K562 (cell line): ENCODE results near the gene TPX2. TPM values are rescaled to one million over a fixed set of nuclear protein-coding genes. Genes with fewer than 3 reads are reported as not detected.

ENCODE experiments used
- ATAC-seq: fragments of 200-7000 bp; cut with Tn5 transposase; 3 replicates; pipeline ENCODE4 v1.9.1; 2020; ENCODE audit warnings: moderate library complexity
- BruUV-seq: library from RNA; stranded (reverse); fragments of 400-500 nt; replicated peaks from 2 replicates; lab custom pipeline; 2021; lab: Mats Ljungman, UMichigan
- CTCF ChIA-PET: fragments of 300-600 bp; formaldehyde crosslinking; extraction: SDS; loops from one replicate; lab custom pipeline; 2021; ENCODE audit warnings: low intra/inter-chr PET ratio; lab: Yijun Ruan, JAX
- POLR2A ChIA-PET: fragments of 300-600, 350-650 bp; sonication (Branson Sonifier 250); formaldehyde crosslinking; extraction: SDS; loops from one replicate; lab custom pipeline; 2021; ENCODE audit warnings: antibody characterized with exemption, inconsistent platforms; lab: Yijun Ruan, JAX
- DNase-seq, 4 experiments: peaks; one replicate each; pipeline versions ENCODE4 v3.0.0 to v3.0.0-alpha.2; 2011 to 2018; ENCODE audit warnings: low spot score in 3 of 4, mixed read lengths in 3 of 4; ENCODE audit errors: extremely low read depth in 1 of 4
- FAIRE-seq: peaks from 2 replicates; lab custom pipeline; 2011; peaks lifted over from hg19 to GRCh38; lab: Jason Lieb, UNC
- H2AFZ ChIP-seq: 2 replicates; pipeline ENCODE4 v1.6.0; 2011; ENCODE audit warnings: low read depth, low read length, control low read depth, inconsistent platforms
- H3K27ac ChIP-seq: fragments of 200-600 bp; 3 replicates; pipeline ENCODE4 v1.8.0; 2011; ENCODE audit warnings: low read depth, mild to moderate bottlenecking, control low read depth, inconsistent platforms, low read length, moderate library complexity, mixed read lengths; ENCODE audit errors: extremely low read depth
- H3K27me3 ChIP-seq, 2 experiments: fragments of 300-600 bp in 1 of 2; 2 replicates in 1 of 2; 3 replicates in 1 of 2; pipeline versions ENCODE4 v1.6.0 to v1.8.0; 2011; ENCODE audit warnings: inconsistent platforms in 2 of 2, low read length in 2 of 2, mild to moderate bottlenecking in 1 of 2, mixed read lengths in 1 of 2, moderate library complexity in 1 of 2; ENCODE audit not compliant: control insufficient read depth in 2 of 2, insufficient read depth in 2 of 2
- H3K36me3 ChIP-seq: fragments of 300-600 bp; 3 replicates; pipeline ENCODE4 v1.8.0; 2011; ENCODE audit warnings: mild to moderate bottlenecking, low read length, inconsistent platforms; ENCODE audit not compliant: control insufficient read depth, insufficient read depth
- H3K4me1 ChIP-seq, 2 experiments: fragments of 200-600 bp in 1 of 2; replicated peaks in 1 of 2; 2 replicates in 1 of 2; 3 replicates in 1 of 2; pipeline versions ENCODE4 v1.5.1 to v1.8.0; 2011; ENCODE audit warnings: inconsistent platforms in 2 of 2, low read length in 2 of 2, mild to moderate bottlenecking in 1 of 2, mixed read lengths in 1 of 2, moderate library complexity in 1 of 2; ENCODE audit not compliant: control insufficient read depth in 2 of 2, insufficient read depth in 2 of 2
- H3K4me2 ChIP-seq: 2 replicates; pipeline ENCODE4 v1.6.1; 2011; ENCODE audit warnings: low read length, control low read depth, inconsistent platforms, mixed read lengths; ENCODE audit not compliant: insufficient read depth
- H3K4me3 ChIP-seq: fragments of 200-600 bp; sonication (generic), shearing (Covaris generic); 2 replicates; pipeline ENCODE4 v1.5.1; 2016; ENCODE audit warnings: control low read depth, inconsistent platforms
- H3K79me2 ChIP-seq: fragments of 200-600 bp; 3 replicates; pipeline ENCODE4 v1.8.0; 2011; ENCODE audit warnings: low read length, inconsistent platforms; ENCODE audit not compliant: control insufficient read depth, insufficient read depth
- H3K9ac ChIP-seq, 2 experiments: 2 replicates each; pipeline versions ENCODE4 v1.6.0 to v1.6.1; 2011; ENCODE audit warnings: low read depth in 2 of 2, low read length in 2 of 2, control low read depth in 1 of 2, inconsistent platforms in 1 of 2, mild to moderate bottlenecking in 1 of 2, mixed read lengths in 1 of 2; ENCODE audit not compliant: insufficient read depth in 1 of 2
- H3K9me1 ChIP-seq: one replicate; pipeline ENCODE4 v1.6.0; 2011; ENCODE audit warnings: inconsistent platforms, mild to moderate bottlenecking, low read length, moderate library complexity; ENCODE audit not compliant: control insufficient read depth, insufficient read depth
- H3K9me3 ChIP-seq: replicated peaks from 2 replicates; pipeline ENCODE4 v1.5.1; 2011; ENCODE audit warnings: low read depth, low read length, inconsistent platforms; ENCODE audit not compliant: control insufficient read depth, insufficient read depth
- H4K20me1 ChIP-seq: replicated peaks from 2 replicates; pipeline ENCODE4 v1.6.1; 2011; ENCODE audit warnings: low read length, inconsistent platforms, mixed read lengths; ENCODE audit not compliant: control insufficient read depth, insufficient read depth
- CREM ChIP-seq: IDR thresholded peaks from 2 replicates; pipeline ENCODE4 v1.6.1; 2014; ENCODE audit warnings: antibody characterized with exemption, low read depth
- ELF2 ChIP-seq: fragments of 250-450 bp; sonication (Bioruptor Pico); IDR thresholded peaks from 2 replicates; pipeline ENCODE4 v1.5.0; 2021; ENCODE audit warnings: mild to moderate bottlenecking
- FOXM1 ChIP-seq, 2 experiments: fragments of 450-650 bp in 1 of 2; sonication (generic) in 1 of 2; formaldehyde crosslinking in 1 of 2; IDR thresholded peaks; 2 replicates each; pipeline versions ENCODE4 v1.6.1 to v1.9.0; 2017 to 2022; ENCODE audit warnings: low read depth in 2 of 2, mild to moderate bottlenecking in 2 of 2, missing genetic modification reagents in 1 of 2, moderate library complexity in 1 of 2
- KDM1A ChIP-seq, 2 experiments: fragments of 450-650 bp; IDR thresholded peaks; 2 replicates each; pipeline ENCODE4 v1.6.1; 2016; ENCODE audit warnings: mild to moderate bottlenecking in 2 of 2
- NFIC ChIP-seq: fragments of 450-650 bp; IDR thresholded peaks from 2 replicates; pipeline ENCODE4 v1.6.1; 2017; ENCODE audit warnings: mild to moderate bottlenecking, inconsistent platforms
- PHF20 ChIP-seq: fragments of 450-650 bp; IDR thresholded peaks from 2 replicates; pipeline ENCODE4 v1.6.1; 2018; ENCODE audit not compliant: partially characterized antibody
- PHF21A ChIP-seq: fragments of 450-650 bp; IDR thresholded peaks from 2 replicates; pipeline ENCODE4 v1.6.1; 2017; ENCODE audit warnings: low read depth, borderline replicate concordance
- PKNOX1 ChIP-seq: fragments of 450-650 bp; IDR thresholded peaks from 2 replicates; pipeline ENCODE4 v1.6.1; 2016
- RCOR1 ChIP-seq, 2 experiments: IDR thresholded peaks; 2 replicates each; pipeline ENCODE4 v1.6.1; 2012; ENCODE audit warnings: low read depth in 2 of 2, low read length in 2 of 2, borderline replicate concordance in 1 of 2, improper control_type of control experiment in 1 of 2
- RFX1 ChIP-seq: fragments of 450-650 bp; IDR thresholded peaks from 2 replicates; pipeline ENCODE4 v1.6.1; 2016; ENCODE audit warnings: mild to moderate bottlenecking, moderate library complexity
- SOX6 ChIP-seq: fragments of 450-650 bp; IDR thresholded peaks from 2 replicates; pipeline ENCODE4 v1.6.1; 2014; ENCODE audit warnings: mild to moderate bottlenecking
- TRIM28 ChIP-seq: fragments of 450-650 bp; IDR thresholded peaks from 2 replicates; pipeline ENCODE4 v1.6.1; 2017
- ZNF274 ChIP-seq: IDR thresholded peaks from 2 replicates; pipeline ENCODE4 v1.6.1; 2011; ENCODE audit warnings: low read depth, mild to moderate bottlenecking, low read length, moderate library complexity, borderline replicate concordance
- ZNF41 ChIP-seq: fragments of 250-450 bp; sonication (Bioruptor Pico); conservative IDR thresholded peaks from 2 replicates; pipeline ENCODE4 v1.4.0; 2020; ENCODE audit warnings: mild to moderate bottlenecking
- WGBS: fragments of 100-300 bp; shearing (Covaris generic); methylation state at CpG from one replicate; pipeline ENCODE4 v1.1.6; 2016; ENCODE audit warnings: low coverage, mixed read lengths; ENCODE audit not compliant: insufficient coverage; ENCODE audit errors: missing lambda C conversion rate; 5-methylcytosine and 5-hydroxymethylcytosine counted together
- in situ Hi-C: fragments of 300-500 bp; cut with MboI; formaldehyde crosslinking; loops from 4 replicates; pipeline ENCODE4 v1.15.0; 2018; ENCODE audit warnings: inconsistent platforms, mixed read lengths
- intact Hi-C: fragments of 100-400 bp; cut with micrococcal nuclease; formaldehyde crosslinking; loops from 2 replicates; pipeline ENCODE4 v1.14.2; 2022
- polyA plus RNA-seq, 8 experiments: library from polyadenylated mRNA; depleted of rRNA in 4 of 8; stranded (reverse) in 5 of 8; unstranded in 3 of 8; fragments of >200 nt; fragmentation: Nextera tagmentation in 2 of 8; fragmentation: Illumina TruSeq in 1 of 8; extraction: Ambion mirVana in 2 of 8; extraction: Trizol in 1 of 8; gene quantifications; 2 replicates each; pipeline versions ENCODE4 v1.2.1 to v1.2.3, GENCODE V29; 2011 to 2014; ENCODE audit warnings: inconsistent platforms in 1 of 8, missing spikeins in 1 of 8
- total RNA-seq, 7 experiments: library from RNA; depleted of rRNA in 6 of 7; stranded (reverse); fragments of >200 nt in 6 of 7; fragmentation: Illumina TruSeq in 2 of 7; extraction: Trizol in 2 of 7; gene quantifications; 2 replicates each; pipeline versions ENCODE4 v1.2.1 to v1.2.3, GENCODE V29; 2011 to 2021; ENCODE audit warnings: low replicate concordance in 1 of 7
- TF ChIP-seq, protein P1 (sequence below): fragments of 150-350 bp; conservative IDR thresholded peaks from 2 replicates; pipeline ENCODE4 v1.6.1; 2014; ENCODE audit warnings: low read length
- TF ChIP-seq, protein P2 (sequence below): fragments of 450-650 bp; IDR thresholded peaks from 2 replicates; pipeline ENCODE4 v1.6.1; 2016; ENCODE audit warnings: borderline replicate concordance

TPX2 gene
- total and polyA plus RNA-seq, 9 of the 15 experiments (the other 6 are each of a cell fraction or from before 2014, with no cell fraction given), result 48.0 to 241 (median 133) TPM

GRCh38 chr20:31712112-31712553 lies 27.0 kb upstream of the TPX2 start:
- H3K4me3 ChIP-seq, result 0 out of 2 replicates have a peak overlapping the region, but pooled peaks have one; percentile 4
- CTCF ChIA-PET, result no interaction called here
- WGBS, result 0% methylated on average over 5 of the region's 5 CpGs
- peaks cover 97% of the 10 kb centered on the region for H3K79me2 ChIP-seq
- H3K9ac ChIP-seq, result peak overlapping the region in 1 of 2 experiments; percentile 51; a peak in 2 of 4 replicates
- DNase-seq (peak in 3 of 4 experiments; percentile 38 to 79 (median 55)), ATAC-seq (peak; percentile 65), FAIRE-seq (peak; percentile 77)
- BruUV-seq, result no TSS peak
- peaks cover 91% of the 10 kb centered on the region for H3K36me3 ChIP-seq
- peaks cover 42 to 83% of the 10 kb centered on the region in 2 experiments for H3K4me1 ChIP-seq
- in situ Hi-C loops (no loop called here), intact Hi-C loops (no loop called here)
- H3K9me3 ChIP-seq, result no peaks in the 10 kb centered on the region; the same call in 1 of the 2 replicates
- POLR2A ChIA-PET, result interaction anchor here (1.2 to 1.7 kb wide), 5 partner anchors 10 to 50 kb away, joined by 3 to 6 read pairs (median 3); partner anchors contain the start of gene BCL2L1
- H3K27me3 ChIP-seq, result no peaks in the 10 kb centered on the region
- H3K27ac ChIP-seq, result peak overlapping the region; percentile 44
- H3K9me1 ChIP-seq, result peaks cover 3% of the 10 kb centered on the region
- H4K20me1 ChIP-seq, result peaks cover 33% of the 10 kb centered on the region
- H3K4me2 ChIP-seq, result peak overlapping the region; percentile 79
- H2AFZ ChIP-seq, result no peak overlapping the region
- no peak for TF ChIP-seq TRIM28
- no peak for TF ChIP-seq PHF20
- TF ChIP-seq, protein P1, sequence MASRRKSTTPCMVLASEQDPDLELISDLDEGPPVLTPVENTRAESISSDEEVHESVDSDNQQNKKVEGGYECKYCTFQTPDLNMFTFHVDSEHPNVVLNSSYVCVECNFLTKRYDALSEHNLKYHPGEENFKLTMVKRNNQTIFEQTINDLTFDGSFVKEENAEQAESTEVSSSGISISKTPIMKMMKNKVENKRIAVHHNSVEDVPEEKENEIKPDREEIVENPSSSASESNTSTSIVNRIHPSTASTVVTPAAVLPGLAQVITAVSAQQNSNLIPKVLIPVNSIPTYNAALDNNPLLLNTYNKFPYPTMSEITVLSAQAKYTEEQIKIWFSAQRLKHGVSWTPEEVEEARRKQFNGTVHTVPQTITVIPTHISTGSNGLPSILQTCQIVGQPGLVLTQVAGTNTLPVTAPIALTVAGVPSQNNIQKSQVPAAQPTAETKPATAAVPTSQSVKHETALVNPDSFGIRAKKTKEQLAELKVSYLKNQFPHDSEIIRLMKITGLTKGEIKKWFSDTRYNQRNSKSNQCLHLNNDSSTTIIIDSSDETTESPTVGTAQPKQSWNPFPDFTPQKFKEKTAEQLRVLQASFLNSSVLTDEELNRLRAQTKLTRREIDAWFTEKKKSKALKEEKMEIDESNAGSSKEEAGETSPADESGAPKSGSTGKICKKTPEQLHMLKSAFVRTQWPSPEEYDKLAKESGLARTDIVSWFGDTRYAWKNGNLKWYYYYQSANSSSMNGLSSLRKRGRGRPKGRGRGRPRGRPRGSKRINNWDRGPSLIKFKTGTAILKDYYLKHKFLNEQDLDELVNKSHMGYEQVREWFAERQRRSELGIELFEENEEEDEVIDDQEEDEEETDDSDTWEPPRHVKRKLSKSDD, result no peak
- TF ChIP-seq ZNF41 (CRISPR knock-in tag), result no peak
- no peak for TF ChIP-seq ZNF274
- peak; percentile 64 for TF ChIP-seq RFX1
- no peak for TF ChIP-seq FOXM1 (IDR thresholded peaks at IDR 0.05; ENCODE audit: low read depth)
- no peak for TF ChIP-seq FOXM1 (CRISPR knock-in tag; IDR thresholded peaks at IDR 0.05; ENCODE audit: low read depth)
- no peak for TF ChIP-seq ELF2 (CRISPR knock-in tag)
- peak; percentile 45; the same call in 1 of the 2 replicates for TF ChIP-seq PKNOX1
- peak; percentile 33; the same call in 1 of the 2 replicates for TF ChIP-seq SOX6
- TF ChIP-seq KDM1A (IDR thresholded peaks at IDR 0.05), result peak; percentile 35 to 59; a peak in 2 of 4 replicates
- TF ChIP-seq, protein P2, sequence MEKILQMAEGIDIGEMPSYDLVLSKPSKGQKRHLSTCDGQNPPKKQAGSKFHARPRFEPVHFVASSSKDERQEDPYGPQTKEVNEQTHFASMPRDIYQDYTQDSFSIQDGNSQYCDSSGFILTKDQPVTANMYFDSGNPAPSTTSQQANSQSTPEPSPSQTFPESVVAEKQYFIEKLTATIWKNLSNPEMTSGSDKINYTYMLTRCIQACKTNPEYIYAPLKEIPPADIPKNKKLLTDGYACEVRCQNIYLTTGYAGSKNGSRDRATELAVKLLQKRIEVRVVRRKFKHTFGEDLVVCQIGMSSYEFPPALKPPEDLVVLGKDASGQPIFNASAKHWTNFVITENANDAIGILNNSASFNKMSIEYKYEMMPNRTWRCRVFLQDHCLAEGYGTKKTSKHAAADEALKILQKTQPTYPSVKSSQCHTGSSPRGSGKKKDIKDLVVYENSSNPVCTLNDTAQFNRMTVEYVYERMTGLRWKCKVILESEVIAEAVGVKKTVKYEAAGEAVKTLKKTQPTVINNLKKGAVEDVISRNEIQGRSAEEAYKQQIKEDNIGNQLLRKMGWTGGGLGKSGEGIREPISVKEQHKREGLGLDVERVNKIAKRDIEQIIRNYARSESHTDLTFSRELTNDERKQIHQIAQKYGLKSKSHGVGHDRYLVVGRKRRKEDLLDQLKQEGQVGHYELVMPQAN, result no peak
- TF ChIP-seq RCOR1 (IDR thresholded peaks at IDR 0.05; ENCODE audit: borderline replicate concordance in 1 of 2, low read depth in 2 of 2, low read length in 2 of 2), result peak in 1 of 2 experiments; percentile 71; a peak in 1 of 4 replicates
- TF ChIP-seq PHF21A, result peak; percentile 50; the same call in 1 of the 2 replicates
- TF ChIP-seq NFIC, result peak; percentile 88
- TF ChIP-seq CREM, result peak; percentile 46; the same call in 1 of the 2 replicates
